ENCODE data around the gene OTX2. TPM values are rescaled to one million over a fixed set of nuclear protein-coding genes. Genes with fewer than 3 reads are reported as not detected.

Gene OTX2
- 0.22 TPM in 1 of 2 replicates, not detected in the other for total RNA-seq (ENCODE audit: low replicate concordance)
- long read RNA-seq, partial matches to known transcripts = 0 of 1 reads
- long read RNA-seq, other reads (novel, unspliced or antisense) = 0 of 1 reads

DNA sequence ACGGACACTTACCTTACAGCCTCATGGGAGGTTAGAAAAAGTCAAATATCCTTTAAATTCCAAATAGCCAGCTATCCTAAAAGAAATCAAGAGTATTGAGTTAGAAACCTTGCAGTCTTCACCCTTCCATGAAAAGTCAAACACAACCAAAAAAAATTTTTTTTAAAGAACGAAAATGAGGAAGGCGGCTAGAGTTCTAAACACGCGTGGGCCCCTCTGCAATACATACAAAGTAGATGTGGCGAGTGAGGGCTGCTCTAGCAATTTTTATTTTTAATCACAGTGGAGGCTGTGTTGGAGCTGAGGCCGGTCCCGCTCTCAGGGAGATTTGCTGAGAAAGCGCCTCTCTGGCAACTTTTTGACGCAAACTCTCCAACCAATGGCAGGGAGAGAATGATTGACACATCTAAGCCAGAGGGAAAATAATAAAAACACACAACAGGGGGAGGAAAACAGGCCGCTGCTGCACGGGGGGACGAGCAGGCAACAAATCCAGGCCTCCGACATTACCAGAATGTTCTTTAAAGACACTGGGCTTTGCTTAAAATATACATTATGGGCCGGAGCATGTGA, at the start of gene OTX2:
TSS of gene OTX2 (minus strand) at position 333 of the 573 bp plus-strand sequence. CDS start 5,023 bp downstream, outside the sequence.
- Mint-ChIP-seq H3K36me3 (no peaks in the 10 kb centered on the region), H3K4me3 (peak within 1 kb of the TSS; percentile 29), H3K4me1 (ENCODE audit: unreplicated experiment) (peaks cover 7% of the 10 kb centered on the region), H3K9me3 (no peaks in the 10 kb centered on the region), H3K27me3 (peaks cover 97% of the 10 kb centered on the region), H3K27ac (peak within 1 kb of the TSS; percentile 35)
- no peak for DNase-seq (ENCODE audit: extremely low spot score, unreplicated experiment)
- TF ChIP-seq, protein P1, sequence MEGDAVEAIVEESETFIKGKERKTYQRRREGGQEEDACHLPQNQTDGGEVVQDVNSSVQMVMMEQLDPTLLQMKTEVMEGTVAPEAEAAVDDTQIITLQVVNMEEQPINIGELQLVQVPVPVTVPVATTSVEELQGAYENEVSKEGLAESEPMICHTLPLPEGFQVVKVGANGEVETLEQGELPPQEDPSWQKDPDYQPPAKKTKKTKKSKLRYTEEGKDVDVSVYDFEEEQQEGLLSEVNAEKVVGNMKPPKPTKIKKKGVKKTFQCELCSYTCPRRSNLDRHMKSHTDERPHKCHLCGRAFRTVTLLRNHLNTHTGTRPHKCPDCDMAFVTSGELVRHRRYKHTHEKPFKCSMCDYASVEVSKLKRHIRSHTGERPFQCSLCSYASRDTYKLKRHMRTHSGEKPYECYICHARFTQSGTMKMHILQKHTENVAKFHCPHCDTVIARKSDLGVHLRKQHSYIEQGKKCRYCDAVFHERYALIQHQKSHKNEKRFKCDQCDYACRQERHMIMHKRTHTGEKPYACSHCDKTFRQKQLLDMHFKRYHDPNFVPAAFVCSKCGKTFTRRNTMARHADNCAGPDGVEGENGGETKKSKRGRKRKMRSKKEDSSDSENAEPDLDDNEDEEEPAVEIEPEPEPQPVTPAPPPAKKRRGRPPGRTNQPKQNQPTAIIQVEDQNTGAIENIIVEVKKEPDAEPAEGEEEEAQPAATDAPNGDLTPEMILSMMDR (conservative IDR thresholded peaks at IDR 0.05) = no peak

DNA sequence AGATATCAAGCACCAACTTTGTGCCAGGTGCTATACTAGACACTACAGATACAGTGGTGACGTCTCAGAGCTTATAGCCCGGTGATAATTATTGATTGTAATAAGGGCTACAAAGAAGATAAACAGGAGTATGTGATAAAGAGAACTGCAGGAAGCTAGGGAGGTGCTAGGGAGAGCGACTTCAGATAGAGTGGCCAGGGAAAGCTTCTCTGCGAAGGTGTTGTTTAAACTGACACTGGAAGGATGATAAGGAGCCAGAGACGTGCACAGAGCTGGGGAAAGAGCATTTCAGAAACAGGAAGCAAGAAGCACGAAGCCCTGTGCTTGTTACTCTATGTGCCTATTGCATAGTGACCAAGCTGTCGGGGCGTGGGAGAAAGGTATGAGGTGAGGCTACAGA, 48.1 kb upstream of the OTX2 start:
- Mint-ChIP-seq H3K36me3 (no peaks in the 10 kb centered on the region), H3K27me3 (peaks cover 32% of the 10 kb centered on the region), H3K27ac (no peak overlapping the region), H3K4me1 (ENCODE audit: unreplicated experiment) (peaks cover 10% of the 10 kb centered on the region), H3K9me3 (no peaks in the 10 kb centered on the region), H3K4me3 (no peak overlapping the region)
- DNase-seq (ENCODE audit: extremely low spot score, unreplicated experiment) = no peak
- TF ChIP-seq, protein P1 (conservative IDR thresholded peaks at IDR 0.05) = no peak

DNA sequence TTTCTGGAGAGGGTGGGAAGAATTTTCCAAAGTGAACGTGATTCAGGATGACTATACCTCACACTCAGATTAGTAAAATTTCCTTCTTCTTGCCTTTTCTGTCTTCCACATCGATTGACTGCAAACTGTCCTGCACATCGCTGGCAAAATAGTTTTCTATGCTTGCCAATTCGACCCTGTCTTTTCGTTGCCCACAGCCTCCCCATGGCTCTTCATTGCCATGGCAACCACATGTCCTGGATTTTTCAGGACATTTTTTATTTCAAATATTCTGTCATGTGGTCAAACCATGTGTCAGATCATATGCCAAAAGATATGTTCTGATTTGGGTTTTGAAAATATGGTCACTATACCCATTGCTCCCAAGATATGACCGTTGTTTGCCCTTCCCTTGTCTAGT, 46.9 kb upstream of the OTX2 start:
- TF ChIP-seq, protein P1 (conservative IDR thresholded peaks at IDR 0.05) = no peak
- Mint-ChIP-seq H3K36me3 (no peaks in the 10 kb centered on the region), H3K27me3 (peaks cover 27% of the 10 kb centered on the region), H3K4me1 (ENCODE audit: unreplicated experiment) (peaks cover 10% of the 10 kb centered on the region), H3K9me3 (no peaks in the 10 kb centered on the region), H3K4me3 (no peak overlapping the region), H3K27ac (no peak overlapping the region)
- no peak for DNase-seq (ENCODE audit: extremely low spot score, unreplicated experiment)

DNA sequence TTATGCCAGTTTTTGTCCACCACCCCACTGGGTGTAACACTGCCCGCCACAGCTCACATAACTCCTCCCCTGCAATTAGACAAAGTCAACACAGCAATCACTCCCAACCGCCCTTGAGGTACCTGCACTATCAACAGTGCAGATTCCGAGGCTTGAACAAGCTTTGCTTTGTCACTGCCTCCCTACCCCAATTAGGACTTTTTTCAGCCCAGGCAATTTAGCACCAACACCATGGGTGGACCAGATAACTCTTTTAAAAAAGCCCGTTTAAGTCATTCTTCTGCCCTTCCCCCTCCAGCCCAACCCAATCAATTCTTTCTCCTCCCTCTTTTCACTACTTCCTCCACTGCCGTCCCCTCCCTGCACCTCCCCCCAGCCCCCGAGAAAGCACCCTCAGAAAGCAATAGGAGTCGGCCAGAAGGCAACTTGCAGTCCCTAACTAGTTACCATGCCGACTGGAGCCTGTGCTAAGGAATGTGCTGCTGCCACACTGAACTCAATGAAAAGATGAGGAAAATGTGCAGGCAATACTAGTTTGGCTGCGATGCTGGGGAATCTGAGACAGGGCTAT, 45.7 kb upstream of the OTX2 start:
- TF ChIP-seq, protein P1 (conservative IDR thresholded peaks at IDR 0.05) = no peak
- peaks cover 27% of the 10 kb centered on the region for H3K27me3 Mint-ChIP-seq
- no peaks in the 10 kb centered on the region for H3K36me3 Mint-ChIP-seq
- H3K4me3 Mint-ChIP-seq = peak overlapping the region; percentile 82
- peak overlapping the region; percentile 57 for H3K27ac Mint-ChIP-seq
- no peaks in the 10 kb centered on the region for H3K9me3 Mint-ChIP-seq
- DNase-seq (ENCODE audit: extremely low spot score, unreplicated experiment) = no peak
- H3K4me1 Mint-ChIP-seq (ENCODE audit: unreplicated experiment) = peaks cover 10% of the 10 kb centered on the region

DNA sequence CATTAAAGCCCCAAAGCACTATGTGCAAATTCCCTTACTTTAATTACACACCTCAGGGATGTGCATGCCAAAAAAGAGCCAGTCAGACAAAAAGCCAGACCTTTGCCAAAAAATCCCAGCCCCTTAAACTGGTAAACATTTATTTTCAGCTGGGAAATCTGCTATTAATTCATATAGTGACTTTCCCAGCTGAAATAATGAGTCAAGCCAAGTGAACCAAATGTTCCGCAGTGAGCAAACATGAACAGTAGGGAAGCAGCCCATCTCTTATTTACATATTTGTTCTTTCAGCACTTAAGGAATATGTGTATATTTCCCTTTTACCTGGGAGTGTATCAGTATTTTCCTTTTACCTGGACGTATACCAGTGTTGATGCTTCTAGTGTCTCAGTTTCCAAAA, 44.0 kb upstream of the OTX2 start:
- no peaks in the 10 kb centered on the region for H3K36me3 Mint-ChIP-seq

More for the DNA sequence above, 44.0 kb upstream of the OTX2 start:
- Mint-ChIP-seq H3K27me3 (peaks cover 30% of the 10 kb centered on the region), H3K4me3 (no peak overlapping the region), H3K27ac (no peak overlapping the region), H3K9me3 (no peaks in the 10 kb centered on the region), H3K4me1 (ENCODE audit: unreplicated experiment) (peaks cover 10% of the 10 kb centered on the region)
- no peak for DNase-seq (ENCODE audit: extremely low spot score, unreplicated experiment)
- TF ChIP-seq, protein P1 (conservative IDR thresholded peaks at IDR 0.05) = no peak
